GM21367 (cell line): ENCODE results near the gene SPC24.
"Not testable (repeated sequence)": the region's sequence is repeated elsewhere in the genome, so short reads cannot be mapped to it uniquely, and the experiment has no call there.

Source experiments
- ATAC-seq: cut with Tn5 transposase; IDR thresholded peaks from one replicate; pipeline ENCODE4 v1.9.1; 2021; ENCODE audit not compliant: unreplicated experiment

The SPC24 gene

DNA sequence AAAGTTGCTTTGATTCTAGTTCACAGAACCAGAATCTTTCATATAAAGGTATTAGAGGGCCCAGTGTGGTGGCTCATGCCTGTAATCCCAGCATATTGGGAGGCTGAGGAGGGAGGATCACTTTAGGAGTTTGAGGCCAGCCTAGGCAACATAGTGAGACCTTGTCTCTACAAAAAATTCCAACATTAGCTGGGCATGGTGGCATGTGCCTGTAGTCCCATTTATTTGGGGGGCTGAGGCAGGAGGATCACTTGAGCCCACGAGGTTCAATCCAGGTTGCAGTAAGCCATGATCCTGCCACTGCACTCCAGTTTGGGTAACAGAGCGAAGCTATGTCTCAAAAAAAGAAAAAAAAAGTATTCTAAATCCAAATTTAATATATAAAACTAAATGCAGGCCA is 57.3 kb downstream of the SPC24 start:
- no peak for ATAC-seq

DNA sequence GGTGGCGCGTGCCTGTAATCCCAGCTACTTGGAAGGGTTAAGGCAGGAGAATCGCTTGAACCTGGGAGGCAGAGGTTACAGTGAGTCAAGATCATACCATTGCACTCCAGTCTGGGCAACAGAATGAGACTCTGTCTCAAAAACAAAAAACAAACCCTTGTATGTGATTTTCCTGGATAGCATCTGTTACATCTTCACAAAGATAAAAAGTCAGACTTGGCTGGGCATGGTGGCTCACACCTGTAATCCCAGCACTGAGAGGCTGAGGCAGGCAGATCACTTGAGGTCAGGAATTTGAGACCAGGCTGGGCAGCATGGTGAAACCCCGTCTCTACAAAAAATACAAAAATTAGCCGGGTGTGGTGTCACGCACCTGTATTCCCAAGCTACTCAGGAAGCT is 58.2 kb downstream of the SPC24 start:
- not testable (repeated sequence) for ATAC-seq

DNA sequence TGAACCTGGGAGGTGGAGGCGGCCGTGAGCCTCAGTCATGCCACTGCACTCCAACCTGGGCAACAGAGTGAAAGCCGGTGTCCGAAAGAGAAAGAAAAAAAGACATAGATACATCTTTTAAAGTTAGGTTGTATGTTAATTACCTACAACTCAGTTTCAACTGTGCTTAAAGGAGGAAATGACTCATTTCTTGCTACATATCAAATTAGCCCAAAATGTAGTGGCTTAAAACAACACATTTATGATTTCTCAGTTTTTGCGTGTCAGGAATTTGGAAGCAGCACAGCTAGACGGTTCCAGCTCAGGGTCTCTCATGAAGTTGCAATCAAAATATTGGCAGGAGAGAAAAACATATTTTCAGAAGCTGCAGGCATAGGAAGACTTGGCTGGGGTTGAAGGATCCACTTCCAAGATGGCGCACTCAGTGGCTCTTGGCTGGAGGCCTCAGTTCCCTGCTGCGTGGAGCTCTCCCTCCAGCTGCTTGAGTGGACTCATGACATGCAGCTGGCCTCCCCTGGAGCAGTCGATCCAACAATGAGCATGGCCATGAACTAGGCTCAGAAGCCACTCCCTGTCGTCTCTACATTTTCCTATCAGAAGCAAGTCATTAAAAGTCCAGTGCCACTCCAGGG is 59.3 kb downstream of the SPC24 start:
- ATAC-seq, result no peak
